HG03159 (cell line): ENCODE data around the gene ADGRE2.
"Not testable (repeated sequence)": the region's sequence is repeated elsewhere in the genome, so short reads cannot be mapped to it uniquely, and the experiment has no call there.

Experiments
- ATAC-seq: cut with Tn5 transposase; IDR thresholded peaks from one replicate; pipeline ENCODE4 v1.9.1; 2021; ENCODE audit warnings: mild to moderate bottlenecking, moderate library complexity; ENCODE audit not compliant: unreplicated experiment

The ADGRE2 gene

GRCh38 chr19:14778110-14778845, at the start of gene ADGRE2:
TSS of gene ADGRE2 (minus strand) at chr19:14778560. CDS start at chr19:14776756, 1,804 bp downstream.
- ATAC-seq: not testable (repeated sequence)

GRCh38 chr19:14826006-14826405, 47.6 kb upstream of the ADGRE2 start:
- no peak for ATAC-seq

GRCh38 chr19:14821937-14822336, 43.6 kb upstream of the ADGRE2 start:
- ATAC-seq: no peak

- ATAC-seq: no peak
Measured at GRCh38 chr19:14818588-14818987, 40.2 kb upstream of the ADGRE2 start.

GRCh38 chr19:14817052-14817451, 38.7 kb upstream of the ADGRE2 start:
- no peak for ATAC-seq

GRCh38 chr19:14814982-14815652, 36.8 kb upstream of the ADGRE2 start:
- no peak for ATAC-seq

GRCh38 chr19:14809272-14810057, 31.1 kb upstream of the ADGRE2 start:
- no peak for ATAC-seq

- no peak for ATAC-seq
Measured at GRCh38 chr19:14804765-14805164, 26.4 kb upstream of the ADGRE2 start.

GRCh38 chr19:14798760-14799159, 20.4 kb upstream of the ADGRE2 start:
- no peak for ATAC-seq

- no peak for ATAC-seq
Measured at GRCh38 chr19:14796021-14796420, 17.7 kb upstream of the ADGRE2 start.

GRCh38 chr19:14795078-14795721, 16.8 kb upstream of the ADGRE2 start:
- ATAC-seq: no peak

GRCh38 chr19:14792250-14792649, 13.9 kb upstream of the ADGRE2 start:
- ATAC-seq: not testable (repeated sequence)

- no peak for ATAC-seq
Measured at GRCh38 chr19:14786421-14786851, 8.1 kb upstream of the ADGRE2 start.

GRCh38 chr19:14785102-14785793, 6.9 kb upstream of the ADGRE2 start:
- not testable (repeated sequence) for ATAC-seq

GRCh38 chr19:14784730-14785101, 6.4 kb upstream of the ADGRE2 start:
- not testable (repeated sequence) for ATAC-seq

GRCh38 chr19:14783410-14783998, 5.1 kb upstream of the ADGRE2 start:
- ATAC-seq: not testable (repeated sequence)

GRCh38 chr19:14782626-14783409, 4.5 kb upstream of the ADGRE2 start:
- ATAC-seq: no peak

GRCh38 chr19:14781713-14782536, 3.6 kb upstream of the ADGRE2 start:
- ATAC-seq: not testable (repeated sequence)
